ENCODE data around the gene PTPRM. TPM values are rescaled to one million over a fixed set of nuclear protein-coding genes. Genes with fewer than 3 reads are reported as not detected.

The PTPRM gene
- polyA plus RNA-seq, 3 donors = 0.04 to 2.1 (median 0.66) TPM

DNA sequence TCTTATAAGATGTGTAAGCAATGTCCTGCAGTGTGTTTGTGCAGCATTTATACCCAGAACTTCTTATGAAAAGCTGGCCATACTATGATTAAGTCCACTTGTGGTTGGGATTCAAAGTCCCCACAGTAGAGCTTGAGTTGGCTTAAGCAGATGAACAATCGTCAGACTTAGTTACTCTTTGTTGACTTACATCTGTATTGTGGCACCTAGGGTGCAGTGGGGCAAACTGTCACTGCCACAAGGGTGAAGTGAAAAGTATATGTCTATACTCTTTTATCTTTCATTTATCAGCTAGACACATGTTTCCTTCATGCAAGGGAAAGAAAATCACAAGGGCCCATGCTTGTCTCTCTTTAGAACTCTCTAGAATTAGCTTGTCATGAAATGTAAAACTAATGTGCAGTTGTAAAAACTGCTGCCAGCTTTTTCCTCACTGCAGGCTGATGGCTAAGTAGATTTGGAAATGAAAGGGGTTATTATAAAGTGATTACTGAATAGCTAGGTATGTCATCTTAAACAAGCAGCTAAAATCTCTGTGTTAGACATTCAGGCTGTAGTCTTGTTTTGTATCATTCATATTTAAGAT lies 474.5 kb downstream of the PTPRM start:
- Mint-ChIP-seq H3K27ac (no peak overlapping the region), H3K36me3 (no peaks in the 10 kb centered on the region), H3K9me3 (peaks cover 0 to 6% (median 2%) of the 10 kb centered on the region in 7 donors), H3K27me3 (ENCODE audit: low read depth in 3 of 3) (peaks cover 1 to 17% (median 3%) of the 10 kb centered on the region in 3 donors), H3K4me3 (no peak overlapping the region), H3K4me1 (no peaks in the 10 kb centered on the region)
- no peak overlapping the region for H3K4me2 ChIP-seq (replicated peaks; ENCODE audit: extremely low read depth, low read length, poor library complexity, severe bottlenecking)
- no CpG with 5 or more reads among the region's 1 CpG for WGBS (ENCODE audit: insufficient coverage)
- H3K4me3 ChIP-seq (replicated peaks in 1 of 3; ENCODE audit: low read depth in 2 of 3, low read length in 3 of 3) = no peak overlapping the region
- H3K36me3 ChIP-seq (replicated peaks in 1 of 2; ENCODE audit: control insufficient read depth in 1 of 2, insufficient read depth in 2 of 2, low read length in 2 of 2) = no peaks in the 10 kb centered on the region
- no peak overlapping the region for H3K9ac ChIP-seq (ENCODE audit: insufficient read depth, low read length, poor library complexity, severe bottlenecking)
- H2AFZ ChIP-seq (ENCODE audit: insufficient read depth, low read depth, low read length, poor library complexity, severe bottlenecking) = no peak overlapping the region
- intact Hi-C loops (cut with micrococcal nuclease) = no loop called here
- H3K4me1 ChIP-seq (ENCODE audit: control insufficient read depth in 1 of 2, insufficient read depth in 2 of 2, low read length in 2 of 2) = no peaks in the 10 kb centered on the region
- H3K27ac ChIP-seq (ENCODE audit: low read depth in 1 of 2, low read length in 2 of 2) = no peak overlapping the region
- no peak for DNase-seq
- H3K79me2 ChIP-seq (ENCODE audit: insufficient read depth, low read length) = no peaks in the 10 kb centered on the region
- H4K20me1 ChIP-seq (ENCODE audit: insufficient read depth, low read length) = no peaks in the 10 kb centered on the region
- TF ChIP-seq, protein P1, sequence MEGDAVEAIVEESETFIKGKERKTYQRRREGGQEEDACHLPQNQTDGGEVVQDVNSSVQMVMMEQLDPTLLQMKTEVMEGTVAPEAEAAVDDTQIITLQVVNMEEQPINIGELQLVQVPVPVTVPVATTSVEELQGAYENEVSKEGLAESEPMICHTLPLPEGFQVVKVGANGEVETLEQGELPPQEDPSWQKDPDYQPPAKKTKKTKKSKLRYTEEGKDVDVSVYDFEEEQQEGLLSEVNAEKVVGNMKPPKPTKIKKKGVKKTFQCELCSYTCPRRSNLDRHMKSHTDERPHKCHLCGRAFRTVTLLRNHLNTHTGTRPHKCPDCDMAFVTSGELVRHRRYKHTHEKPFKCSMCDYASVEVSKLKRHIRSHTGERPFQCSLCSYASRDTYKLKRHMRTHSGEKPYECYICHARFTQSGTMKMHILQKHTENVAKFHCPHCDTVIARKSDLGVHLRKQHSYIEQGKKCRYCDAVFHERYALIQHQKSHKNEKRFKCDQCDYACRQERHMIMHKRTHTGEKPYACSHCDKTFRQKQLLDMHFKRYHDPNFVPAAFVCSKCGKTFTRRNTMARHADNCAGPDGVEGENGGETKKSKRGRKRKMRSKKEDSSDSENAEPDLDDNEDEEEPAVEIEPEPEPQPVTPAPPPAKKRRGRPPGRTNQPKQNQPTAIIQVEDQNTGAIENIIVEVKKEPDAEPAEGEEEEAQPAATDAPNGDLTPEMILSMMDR (IDR thresholded peaks at IDR 0.05) = no peak
- H3K9me3 ChIP-seq (replicated peaks in 1 of 2; ENCODE audit: control insufficient read depth in 1 of 2, insufficient read depth in 1 of 2, low read length in 2 of 2) = no peaks in the 10 kb centered on the region
- no peaks in the 10 kb centered on the region for H3K27me3 ChIP-seq (ENCODE audit: control insufficient read depth in 2 of 2, insufficient read depth in 2 of 2, low read length in 2 of 2)

DNA sequence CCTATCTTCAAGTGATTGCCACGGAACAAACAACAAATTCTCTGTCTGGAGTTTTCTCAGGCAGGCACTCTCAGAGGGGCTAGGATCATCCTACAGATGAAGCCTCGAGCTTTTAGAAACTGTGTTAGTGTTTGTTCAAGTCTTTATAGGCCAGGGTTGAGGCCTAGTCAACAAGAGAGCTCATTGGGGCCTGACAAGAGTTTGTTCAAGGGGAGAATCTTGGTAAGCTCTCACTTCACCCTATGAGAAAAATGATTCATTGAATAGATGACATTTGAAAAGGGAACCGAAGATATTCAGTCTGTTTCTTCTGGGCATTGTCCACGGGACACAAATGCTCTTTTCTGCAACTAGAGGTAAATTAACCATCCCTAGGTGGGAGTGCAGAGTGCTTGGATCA lies 476.9 kb downstream of the PTPRM start:
- Histone ChIP-seq H4K20me1 (ENCODE audit: insufficient read depth, low read length) (no peaks in the 10 kb centered on the region), H3K27ac (ENCODE audit: low read depth in 1 of 2, low read length in 2 of 2) (no peak overlapping the region), H3K9me3 (replicated peaks in 1 of 2; ENCODE audit: control insufficient read depth in 1 of 2, insufficient read depth in 1 of 2, low read length in 2 of 2) (no peaks in the 10 kb centered on the region), H2AFZ (ENCODE audit: insufficient read depth, low read depth, low read length, poor library complexity, severe bottlenecking) (no peak overlapping the region), H3K4me1 (ENCODE audit: control insufficient read depth in 1 of 2, insufficient read depth in 2 of 2, low read length in 2 of 2) (no peaks in the 10 kb centered on the region), H3K79me2 (ENCODE audit: insufficient read depth, low read length) (no peaks in the 10 kb centered on the region), H3K36me3 (replicated peaks in 1 of 2; ENCODE audit: control insufficient read depth in 1 of 2, insufficient read depth in 2 of 2, low read length in 2 of 2) (no peaks in the 10 kb centered on the region), H3K4me3 (replicated peaks in 1 of 3; ENCODE audit: low read depth in 2 of 3, low read length in 3 of 3) (no peak overlapping the region), H3K9ac (ENCODE audit: insufficient read depth, low read length, poor library complexity, severe bottlenecking) (no peak overlapping the region), H3K4me2 (replicated peaks; ENCODE audit: extremely low read depth, low read length, poor library complexity, severe bottlenecking) (no peak overlapping the region), H3K27me3 (ENCODE audit: control insufficient read depth in 2 of 2, insufficient read depth in 2 of 2, low read length in 2 of 2) (peaks cover 0 to 4% of the 10 kb centered on the region in 2 donors)
- Mint-ChIP-seq H3K27ac (no peak overlapping the region), H3K4me3 (no peak overlapping the region), H3K4me1 (no peaks in the 10 kb centered on the region), H3K36me3 (no peaks in the 10 kb centered on the region), H3K27me3 (ENCODE audit: low read depth in 3 of 3) (peaks cover 1 to 21% (median 3%) of the 10 kb centered on the region in 3 donors), H3K9me3 (peaks cover 0 to 6% (median 2%) of the 10 kb centered on the region in 7 donors)
- TF ChIP-seq, protein P1 (IDR thresholded peaks at IDR 0.05) = no peak
- intact Hi-C loops (cut with micrococcal nuclease) = no loop called here
- WGBS (ENCODE audit: insufficient coverage) = no CpG with 5 or more reads among the region's 4 CpGs
- DNase-seq = no peak
